MM.1S (cell line): Measurements from ENCODE around the gene TGFB1.

Source experiments
- EZH2 ChIP-seq: fragments of 300-600 bp; sonication (generic); optimal IDR thresholded peaks from 2 replicates; pipeline ENCODE3; 2017; ENCODE audit warnings: low read depth, mild to moderate bottlenecking, antibody characterized with exemption, low read length, mixed read lengths
- TF ChIP-seq, protein P1 (sequence below): fragments of 300-600 bp; sonication (generic); IDR thresholded peaks from 2 replicates; pipeline ENCODE4 v1.5.1; 2016; ENCODE audit warnings: antibody characterized with exemption, low read length, mixed read lengths

DNA sequence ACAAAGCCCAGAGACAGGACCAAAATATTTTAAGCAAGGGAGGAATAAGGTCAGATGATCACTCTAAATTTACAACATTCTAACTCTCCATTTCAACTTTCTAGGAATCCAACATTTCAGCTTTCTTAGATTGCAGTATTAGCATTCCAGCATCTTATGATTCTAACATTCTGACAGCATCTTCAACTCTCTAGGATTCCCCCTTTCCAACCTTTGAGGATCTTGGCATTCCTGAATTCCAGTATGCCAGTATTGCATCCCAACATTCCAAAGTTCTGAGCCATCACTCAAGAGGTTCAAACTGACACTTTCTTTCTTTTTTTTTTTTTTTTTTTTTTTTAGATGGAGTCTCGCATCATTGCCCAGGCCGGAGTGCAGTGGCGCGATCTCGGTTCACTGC is 13.8 kb downstream of the TGFB1 start:
- TF ChIP-seq, protein P1, sequence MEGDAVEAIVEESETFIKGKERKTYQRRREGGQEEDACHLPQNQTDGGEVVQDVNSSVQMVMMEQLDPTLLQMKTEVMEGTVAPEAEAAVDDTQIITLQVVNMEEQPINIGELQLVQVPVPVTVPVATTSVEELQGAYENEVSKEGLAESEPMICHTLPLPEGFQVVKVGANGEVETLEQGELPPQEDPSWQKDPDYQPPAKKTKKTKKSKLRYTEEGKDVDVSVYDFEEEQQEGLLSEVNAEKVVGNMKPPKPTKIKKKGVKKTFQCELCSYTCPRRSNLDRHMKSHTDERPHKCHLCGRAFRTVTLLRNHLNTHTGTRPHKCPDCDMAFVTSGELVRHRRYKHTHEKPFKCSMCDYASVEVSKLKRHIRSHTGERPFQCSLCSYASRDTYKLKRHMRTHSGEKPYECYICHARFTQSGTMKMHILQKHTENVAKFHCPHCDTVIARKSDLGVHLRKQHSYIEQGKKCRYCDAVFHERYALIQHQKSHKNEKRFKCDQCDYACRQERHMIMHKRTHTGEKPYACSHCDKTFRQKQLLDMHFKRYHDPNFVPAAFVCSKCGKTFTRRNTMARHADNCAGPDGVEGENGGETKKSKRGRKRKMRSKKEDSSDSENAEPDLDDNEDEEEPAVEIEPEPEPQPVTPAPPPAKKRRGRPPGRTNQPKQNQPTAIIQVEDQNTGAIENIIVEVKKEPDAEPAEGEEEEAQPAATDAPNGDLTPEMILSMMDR, result no peak
- no peak for TF ChIP-seq EZH2
